Breast epithelium (tissue), 3 donors: ENCODE results near the gene SFSWAP.

Experiments used
- CTCF ChIP-seq, 3 donors: fragments of 450-650 bp; IDR thresholded peaks; one replicate each; pipeline ENCODE4 v1.5.1; 2016 to 2017; ENCODE audit warnings: antibody characterized with exemption in 3 of 3, mild to moderate bottlenecking in 3 of 3, moderate library complexity in 3 of 3
- POLR2A ChIP-seq: fragments of 450-650 bp; IDR thresholded peaks from one replicate; pipeline ENCODE4 v1.6.1; 2016; ENCODE audit warnings: antibody characterized with exemption, mild to moderate bottlenecking, moderate library complexity
- POLR2AphosphoS5 ChIP-seq, 3 donors: sonication (generic); formaldehyde crosslinking; IDR thresholded peaks; one replicate each; pipeline ENCODE4 v1.6.1; 2017; ENCODE audit warnings: antibody characterized with exemption in 3 of 3

- TF ChIP-seq POLR2A (no peak), POLR2AphosphoS5 (IDR thresholded peaks at IDR 0.05) (no peak), CTCF (IDR thresholded peaks at IDR 0.05) (no peak)
Observed at GRCh38 chr12:131735476-131736445, 24.9 kb downstream of the SFSWAP start.
